ENCODE data around the gene BCAS1.

GRCh38 chr20:54047720-54048119, 22.7 kb downstream of the BCAS1 start:
- TF ChIP-seq CTCF (IDR thresholded peaks at IDR 0.05) (no peak), POLR2AphosphoS5 (IDR thresholded peaks at IDR 0.05) (no peak), POLR2A (IDR thresholded peaks at IDR 0.05) (no peak)

Data from prostate gland (tissue), 2 donors.